Measurements from ENCODE around the gene HIPK2.

The HIPK2 gene

GRCh38 chr7:139523199-139523941 is 254.4 kb downstream of the HIPK2 start, which contains the start of gene CLEC2L:
TSS of gene CLEC2L (plus strand) at chr7:139523685. CDS start at chr7:139523928, 243 bp downstream.
- DNase-seq (ENCODE audit: extremely low spot score) = no peak
- TF ChIP-seq, protein P1, sequence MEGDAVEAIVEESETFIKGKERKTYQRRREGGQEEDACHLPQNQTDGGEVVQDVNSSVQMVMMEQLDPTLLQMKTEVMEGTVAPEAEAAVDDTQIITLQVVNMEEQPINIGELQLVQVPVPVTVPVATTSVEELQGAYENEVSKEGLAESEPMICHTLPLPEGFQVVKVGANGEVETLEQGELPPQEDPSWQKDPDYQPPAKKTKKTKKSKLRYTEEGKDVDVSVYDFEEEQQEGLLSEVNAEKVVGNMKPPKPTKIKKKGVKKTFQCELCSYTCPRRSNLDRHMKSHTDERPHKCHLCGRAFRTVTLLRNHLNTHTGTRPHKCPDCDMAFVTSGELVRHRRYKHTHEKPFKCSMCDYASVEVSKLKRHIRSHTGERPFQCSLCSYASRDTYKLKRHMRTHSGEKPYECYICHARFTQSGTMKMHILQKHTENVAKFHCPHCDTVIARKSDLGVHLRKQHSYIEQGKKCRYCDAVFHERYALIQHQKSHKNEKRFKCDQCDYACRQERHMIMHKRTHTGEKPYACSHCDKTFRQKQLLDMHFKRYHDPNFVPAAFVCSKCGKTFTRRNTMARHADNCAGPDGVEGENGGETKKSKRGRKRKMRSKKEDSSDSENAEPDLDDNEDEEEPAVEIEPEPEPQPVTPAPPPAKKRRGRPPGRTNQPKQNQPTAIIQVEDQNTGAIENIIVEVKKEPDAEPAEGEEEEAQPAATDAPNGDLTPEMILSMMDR (IDR thresholded peaks at IDR 0.05; ENCODE audit: control extremely low read depth, extremely low read depth, low read depth, missing control alignments) = no peak
- CTCF ChIA-PET = no interaction called here
- POLR2A ChIA-PET = no interaction called here

DNA sequence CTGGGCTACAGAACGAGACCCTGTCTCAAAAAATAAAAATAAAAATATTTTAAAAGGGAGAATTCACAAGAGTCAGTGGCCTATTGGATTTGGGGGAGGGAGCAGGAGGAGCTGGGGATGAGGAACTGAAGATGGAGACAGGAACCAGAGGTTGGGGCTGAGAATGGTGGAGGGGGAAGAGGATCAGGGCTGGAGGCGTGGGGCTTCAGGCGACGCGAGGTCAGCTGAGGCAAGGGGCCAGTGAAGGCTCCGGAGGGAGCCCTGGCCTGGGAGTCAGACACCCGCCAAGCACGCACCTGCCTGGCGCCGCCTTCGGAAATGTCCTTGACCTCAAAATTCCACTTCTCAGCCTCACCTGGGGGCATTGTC is 255.0 kb downstream of the HIPK2 start:
- DNase-seq (ENCODE audit: extremely low spot score) = no peak
- TF ChIP-seq, protein P1 (IDR thresholded peaks at IDR 0.05; ENCODE audit: control extremely low read depth, extremely low read depth, low read depth, missing control alignments) = no peak
- ChIA-PET POLR2A (no interaction called here), CTCF (no interaction called here)

DNA sequence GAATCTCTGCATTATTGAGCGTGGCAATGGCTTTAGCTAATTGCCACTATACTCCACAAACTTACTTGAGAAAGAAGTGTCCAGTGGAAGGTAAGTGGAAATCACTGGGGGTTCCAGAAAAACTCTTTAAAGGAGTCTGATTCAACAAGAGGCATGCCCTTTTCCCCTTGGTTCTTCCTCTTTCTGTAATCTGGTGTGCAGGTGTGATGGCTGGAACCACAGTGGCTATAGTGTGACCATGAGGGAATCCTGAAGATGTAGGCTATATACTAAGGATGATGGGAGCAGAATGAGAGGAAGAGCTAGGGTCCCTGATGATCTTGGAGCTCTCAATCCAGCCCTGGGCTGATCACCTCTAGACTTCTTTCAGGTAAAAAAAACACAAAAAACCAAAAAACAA is 256.4 kb downstream of the HIPK2 start:
- ChIA-PET CTCF (no interaction called here), POLR2A (no interaction called here)
- TF ChIP-seq, protein P1 (IDR thresholded peaks at IDR 0.05; ENCODE audit: control extremely low read depth, extremely low read depth, low read depth, missing control alignments) = no peak
- DNase-seq (ENCODE audit: extremely low spot score) = no peak

DNA sequence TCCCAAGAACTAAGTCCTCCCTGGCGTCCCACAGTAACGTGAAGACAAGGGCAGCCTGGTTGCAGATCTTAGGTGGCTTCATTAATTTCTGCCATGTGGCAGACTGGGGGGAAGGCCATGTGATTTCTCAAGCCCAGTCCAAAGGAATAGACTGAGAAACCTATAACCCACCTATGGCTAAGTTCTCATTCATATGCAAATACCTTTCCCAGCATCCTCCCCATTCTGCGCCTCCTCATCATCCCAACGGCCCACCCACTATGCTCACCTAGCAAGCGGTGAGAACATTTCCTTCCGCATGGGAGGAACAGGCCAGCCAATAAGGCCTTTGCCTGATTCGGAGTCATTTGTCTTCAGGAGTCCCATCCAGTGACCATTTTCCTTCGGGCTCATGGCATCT is 262.5 kb downstream of the HIPK2 start:
- TF ChIP-seq, protein P1 (IDR thresholded peaks at IDR 0.05; ENCODE audit: control extremely low read depth, extremely low read depth, low read depth, missing control alignments) = no peak
- POLR2A ChIA-PET = no interaction called here
- no peak for DNase-seq (ENCODE audit: extremely low spot score)
- CTCF ChIA-PET = no interaction called here

Measured in GM10248 (cell line).